ENCODE measurements around the gene ZBTB32.

The ZBTB32 gene

GRCh38 chr19:35753634-35754369 is 49.4 kb downstream of the ZBTB32 start:
- H2AK5ac ChIP-seq (ENCODE audit: low read length): no peak overlapping the region
- no peak overlapping the region for H3K4me2 ChIP-seq (ENCODE audit: low read length)
- no peak overlapping the region for H2BK15ac ChIP-seq (replicated peaks; ENCODE audit: low read depth)
- no CpG with 5 or more reads among the region's 20 CpGs for WGBS (ENCODE audit: extremely low coverage, insufficient coverage, low lambda C conversion rate)
- H2BK120ac ChIP-seq (ENCODE audit: low read depth, low read length): no peak overlapping the region
- H3K4me3 ChIP-seq (ENCODE audit: low read length): no peak overlapping the region
- H3K27me3 ChIP-seq (ENCODE audit: insufficient read depth, low read length, poor library complexity): no peaks in the 10 kb centered on the region
- H3K79me1 ChIP-seq (ENCODE audit: low read length): no peaks in the 10 kb centered on the region
- H3K27ac ChIP-seq (ENCODE audit: low read depth, low read length): no peak overlapping the region
- no peak for DNase-seq
- no peaks in the 10 kb centered on the region for H3K36me3 ChIP-seq (ENCODE audit: control insufficient read depth, insufficient read depth, low read length)
- no peak overlapping the region for H3K18ac ChIP-seq (ENCODE audit: low read length)
- no peak overlapping the region for H3K4ac ChIP-seq (ENCODE audit: low read depth, low read length)
- H3K23ac ChIP-seq (ENCODE audit: low read length): no peak overlapping the region
- H3K9ac ChIP-seq (ENCODE audit: low read length): no peak overlapping the region
- no peaks in the 10 kb centered on the region for H3K4me1 ChIP-seq (ENCODE audit: control insufficient read depth, low read depth, low read length)
- H3K79me2 ChIP-seq (ENCODE audit: control insufficient read depth, insufficient read depth, low read length): no peaks in the 10 kb centered on the region
- H2BK5ac ChIP-seq (ENCODE audit: low read length): no peak overlapping the region
- H4K5ac ChIP-seq (ENCODE audit: low read length): no peak overlapping the region
- no peak overlapping the region for H3K56ac ChIP-seq (ENCODE audit: low read length)
- H4K8ac ChIP-seq (ENCODE audit: low read depth, low read length): no peak overlapping the region

- no peak overlapping the region for H3K9ac ChIP-seq (ENCODE audit: low read length)
- no peaks in the 10 kb centered on the region for H3K4me1 ChIP-seq (ENCODE audit: control insufficient read depth, low read depth, low read length)
- no peak overlapping the region for H4K8ac ChIP-seq (ENCODE audit: low read depth, low read length)
- H3K79me2 ChIP-seq (ENCODE audit: control insufficient read depth, insufficient read depth, low read length): peaks cover 2% of the 10 kb centered on the region
- H2BK15ac ChIP-seq (replicated peaks; ENCODE audit: low read depth): no peak overlapping the region
- H3K4me3 ChIP-seq (ENCODE audit: low read length): no peak overlapping the region
- no peak overlapping the region for H3K27ac ChIP-seq (ENCODE audit: low read depth, low read length)
- no peak overlapping the region for H3K56ac ChIP-seq (ENCODE audit: low read length)
- H3K4me2 ChIP-seq (ENCODE audit: low read length): no peak overlapping the region
- H3K4ac ChIP-seq (ENCODE audit: low read depth, low read length): no peak overlapping the region
- H3K27me3 ChIP-seq (ENCODE audit: insufficient read depth, low read length, poor library complexity): no peaks in the 10 kb centered on the region
- H2BK120ac ChIP-seq (ENCODE audit: low read depth, low read length): no peak overlapping the region
- H4K5ac ChIP-seq (ENCODE audit: low read length): no peak overlapping the region
- H3K36me3 ChIP-seq (ENCODE audit: control insufficient read depth, insufficient read depth, low read length): no peaks in the 10 kb centered on the region
- H2AK5ac ChIP-seq (ENCODE audit: low read length): no peak overlapping the region
- no CpG with 5 or more reads among the region's 13 CpGs for WGBS (ENCODE audit: extremely low coverage, insufficient coverage, low lambda C conversion rate)
- peaks cover 6% of the 10 kb centered on the region for H3K79me1 ChIP-seq (ENCODE audit: low read length)
- no peak for DNase-seq
- no peak overlapping the region for H2BK5ac ChIP-seq (ENCODE audit: low read length)
- no peak overlapping the region for H3K23ac ChIP-seq (ENCODE audit: low read length)
- H3K18ac ChIP-seq (ENCODE audit: low read length): no peak overlapping the region
Measured at GRCh38 chr19:35754370-35755130, 50.2 kb downstream of the ZBTB32 start.

- Histone ChIP-seq H3K56ac (ENCODE audit: low read length) (peak overlapping the region; percentile 91), H3K9ac (ENCODE audit: low read length) (peak overlapping the region; percentile 57), H3K36me3 (ENCODE audit: control insufficient read depth, insufficient read depth, low read length) (peaks cover 2% of the 10 kb centered on the region), H3K4me1 (ENCODE audit: control insufficient read depth, low read depth, low read length) (no peaks in the 10 kb centered on the region), H3K79me1 (ENCODE audit: low read length) (peaks cover 9% of the 10 kb centered on the region), H3K18ac (ENCODE audit: low read length) (no peak overlapping the region), H2AK5ac (ENCODE audit: low read length) (no peak overlapping the region), H2BK5ac (ENCODE audit: low read length) (no peak overlapping the region), H3K23ac (ENCODE audit: low read length) (no peak overlapping the region), H3K27me3 (ENCODE audit: insufficient read depth, low read length, poor library complexity) (no peaks in the 10 kb centered on the region), H3K79me2 (ENCODE audit: control insufficient read depth, insufficient read depth, low read length) (peaks cover 4% of the 10 kb centered on the region), H2BK120ac (ENCODE audit: low read depth, low read length) (no peak overlapping the region), H3K4me3 (ENCODE audit: low read length) (no peak overlapping the region), H3K4ac (ENCODE audit: low read depth, low read length) (no peak overlapping the region), H2BK15ac (replicated peaks; ENCODE audit: low read depth) (no peak overlapping the region), H3K4me2 (ENCODE audit: low read length) (peak overlapping the region; percentile 56), H4K5ac (ENCODE audit: low read length) (no peak overlapping the region), H4K8ac (ENCODE audit: low read depth, low read length) (no peak overlapping the region), H3K27ac (ENCODE audit: low read depth, low read length) (no peak overlapping the region)
- DNase-seq: no peak
- no CpG with 5 or more reads among the region's 17 CpGs for WGBS (ENCODE audit: extremely low coverage, insufficient coverage, low lambda C conversion rate)
Measured at GRCh38 chr19:35755131-35755549, 50.8 kb downstream of the ZBTB32 start.

GRCh38 chr19:35755550-35756376 is 51.4 kb downstream of the ZBTB32 start:
- no peaks in the 10 kb centered on the region for H3K27me3 ChIP-seq (ENCODE audit: insufficient read depth, low read length, poor library complexity)
- H3K36me3 ChIP-seq (ENCODE audit: control insufficient read depth, insufficient read depth, low read length): peaks cover 2% of the 10 kb centered on the region
- peak overlapping the region; percentile 91 for H3K56ac ChIP-seq (ENCODE audit: low read length)
- no peaks in the 10 kb centered on the region for H3K4me1 ChIP-seq (ENCODE audit: control insufficient read depth, low read depth, low read length)
- H3K9ac ChIP-seq (ENCODE audit: low read length): peak overlapping the region; percentile 75
- peak overlapping the region; percentile 83 for H3K23ac ChIP-seq (ENCODE audit: low read length)
- H3K4me3 ChIP-seq (ENCODE audit: low read length): peak overlapping the region; percentile 20
- no peak overlapping the region for H3K18ac ChIP-seq (ENCODE audit: low read length)
- H2BK5ac ChIP-seq (ENCODE audit: low read length): no peak overlapping the region
- H3K79me2 ChIP-seq (ENCODE audit: control insufficient read depth, insufficient read depth, low read length): peaks cover 4% of the 10 kb centered on the region
- no peak overlapping the region for H2AK5ac ChIP-seq (ENCODE audit: low read length)
- no peak overlapping the region for H2BK15ac ChIP-seq (replicated peaks; ENCODE audit: low read depth)
- no peak overlapping the region for H4K5ac ChIP-seq (ENCODE audit: low read length)
- peaks cover 9% of the 10 kb centered on the region for H3K79me1 ChIP-seq (ENCODE audit: low read length)
- H3K27ac ChIP-seq (ENCODE audit: low read depth, low read length): no peak overlapping the region
- H3K4me2 ChIP-seq (ENCODE audit: low read length): peak overlapping the region; percentile 90
- H3K4ac ChIP-seq (ENCODE audit: low read depth, low read length): peak overlapping the region; percentile 60
- no peak overlapping the region for H4K8ac ChIP-seq (ENCODE audit: low read depth, low read length)
- no CpG with 5 or more reads among the region's 74 CpGs for WGBS (ENCODE audit: extremely low coverage, insufficient coverage, low lambda C conversion rate)
- H2BK120ac ChIP-seq (ENCODE audit: low read depth, low read length): no peak overlapping the region
- DNase-seq: no peak

GRCh38 chr19:35756377-35757230 is 52.2 kb downstream of the ZBTB32 start, which contains the start of gene HSPB6:
Gene HSPB6, minus strand, starts transcription at chr19:35757029. Its CDS starts 21 bp downstream, at chr19:35757008.
- Histone ChIP-seq H2BK15ac (replicated peaks; ENCODE audit: low read depth) (no peak within 1 kb of the TSS), H2AK5ac (ENCODE audit: low read length) (no peak within 1 kb of the TSS), H3K4me3 (ENCODE audit: low read length) (peak within 1 kb of the TSS; percentile 20), H4K5ac (ENCODE audit: low read length) (no peak within 1 kb of the TSS), H3K9ac (ENCODE audit: low read length) (peak within 1 kb of the TSS; percentile 75), H2BK5ac (ENCODE audit: low read length) (no peak within 1 kb of the TSS), H3K4me1 (ENCODE audit: control insufficient read depth, low read depth, low read length) (no peaks in the 10 kb centered on the region), H3K27me3 (ENCODE audit: insufficient read depth, low read length, poor library complexity) (no peaks in the 10 kb centered on the region), H3K23ac (ENCODE audit: low read length) (peak within 1 kb of the TSS; percentile 83), H3K79me1 (ENCODE audit: low read length) (peaks cover 9% of the 10 kb centered on the region), H4K8ac (ENCODE audit: low read depth, low read length) (peak within 1 kb of the TSS; percentile 39), H3K27ac (ENCODE audit: low read depth, low read length) (peak within 1 kb of the TSS; percentile 87), H3K4me2 (ENCODE audit: low read length) (peak within 1 kb of the TSS; percentile 90), H3K56ac (ENCODE audit: low read length) (peak within 1 kb of the TSS; percentile 88), H3K36me3 (ENCODE audit: control insufficient read depth, insufficient read depth, low read length) (peaks cover 4% of the 10 kb centered on the region), H3K79me2 (ENCODE audit: control insufficient read depth, insufficient read depth, low read length) (peaks cover 4% of the 10 kb centered on the region), H3K18ac (ENCODE audit: low read length) (peak within 1 kb of the TSS; percentile 73), H3K4ac (ENCODE audit: low read depth, low read length) (peak within 1 kb of the TSS; percentile 82), H2BK120ac (ENCODE audit: low read depth, low read length) (no peak within 1 kb of the TSS)
- WGBS (ENCODE audit: extremely low coverage, insufficient coverage, low lambda C conversion rate): no CpG with 5 or more reads among the region's 52 CpGs
- peak; percentile 65 for DNase-seq

Measured in mesendoderm (in vitro differentiated cells).